GM21619 (cell line): ENCODE data around the gene CDS2.

ENCODE experiments used
- ATAC-seq: cut with Tn5 transposase; IDR thresholded peaks from one replicate; pipeline ENCODE4 v1.9.1; 2021; ENCODE audit not compliant: unreplicated experiment

The CDS2 gene

DNA sequence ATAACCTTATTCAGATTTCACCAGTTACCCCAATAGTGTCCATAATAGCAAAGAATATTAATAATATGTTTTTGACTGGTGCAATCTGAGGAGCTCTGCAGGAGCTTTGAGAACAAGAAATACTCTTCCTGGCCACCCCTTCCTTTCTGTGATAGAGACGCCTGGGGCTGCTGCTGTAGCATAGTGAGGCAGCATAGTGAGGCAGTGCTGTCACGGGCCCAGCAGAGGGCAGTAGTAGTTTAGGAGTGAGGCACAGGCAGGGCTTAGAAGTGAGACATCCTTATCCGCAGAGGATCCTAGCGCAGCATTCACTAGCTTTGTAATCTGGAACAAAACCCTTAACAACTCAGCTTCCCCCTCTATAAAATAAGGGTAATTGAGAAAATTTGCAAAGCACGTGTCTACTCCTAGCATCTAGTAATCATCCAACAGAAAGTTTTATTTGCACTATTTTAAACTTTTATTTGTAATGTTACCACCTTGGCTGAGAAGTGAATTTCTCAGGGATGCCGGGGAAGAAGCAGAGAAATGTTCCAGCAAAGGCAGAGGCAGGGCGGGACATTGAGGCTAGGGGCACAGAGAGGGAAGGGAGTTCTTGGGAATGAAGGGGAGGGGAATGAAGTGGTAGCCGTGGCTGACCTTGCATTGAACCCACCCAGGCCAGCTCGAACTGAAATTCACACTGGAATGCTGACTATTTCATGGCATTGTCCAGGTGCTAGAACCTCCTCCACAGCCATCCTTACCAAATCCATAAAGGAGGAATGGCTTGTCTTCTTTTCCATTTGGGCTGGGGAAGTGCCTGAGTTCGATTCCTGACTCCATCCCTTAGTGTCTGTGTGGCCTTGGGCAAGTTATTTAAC is 78.8 kb downstream of the CDS2 start:
- peak; percentile 99 for ATAC-seq

- ATAC-seq, result no peak
Observed at GRCh38 chr20:5207138-5207537, 80.3 kb downstream of the CDS2 start.

GRCh38 chr20:5211803-5212714 is 85.3 kb downstream of the CDS2 start:
- no peak for ATAC-seq

- ATAC-seq, result no peak
Observed at GRCh38 chr20:5212907-5213487, 86.2 kb downstream of the CDS2 start.

DNA sequence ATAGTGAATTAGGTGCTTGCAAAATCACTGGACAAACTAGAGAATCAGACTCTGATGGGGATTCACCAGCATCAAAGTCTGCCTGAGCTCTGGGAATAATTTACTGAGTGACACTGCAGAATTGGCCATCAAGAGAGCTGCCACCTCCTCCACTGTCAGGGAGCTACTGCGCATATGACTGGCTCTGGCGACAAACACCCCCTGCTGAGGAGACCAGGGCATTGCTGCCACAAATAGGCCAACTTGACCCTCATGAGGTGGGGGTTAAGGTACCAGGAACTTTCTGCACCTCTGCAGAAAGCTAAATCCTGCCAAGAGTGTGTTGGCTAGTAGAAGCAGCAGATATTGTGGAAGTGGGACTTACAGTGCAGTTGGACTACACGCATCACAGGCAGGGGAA is 88.0 kb downstream of the CDS2 start:
- no peak for ATAC-seq

- ATAC-seq, result no peak
Observed at GRCh38 chr20:5215672-5216304, 89.0 kb downstream of the CDS2 start.

DNA sequence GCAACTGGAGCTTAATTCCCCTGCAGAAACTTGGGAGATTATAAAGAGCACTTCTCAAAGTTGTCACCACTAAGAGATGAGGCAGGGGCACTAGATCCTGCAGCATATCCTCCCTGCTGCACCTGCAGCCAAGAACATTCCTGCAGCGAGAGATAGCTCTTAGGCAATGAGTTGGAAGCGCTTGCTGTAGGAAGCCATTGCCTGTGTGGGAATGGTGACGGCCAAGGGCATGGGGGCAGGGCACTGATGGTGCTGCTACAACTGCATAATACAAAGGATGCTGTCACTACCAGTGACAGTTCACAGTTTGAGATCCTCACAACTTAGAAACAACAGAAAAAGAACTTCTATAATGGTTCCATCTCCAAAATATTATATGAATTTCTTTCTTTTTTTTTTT is 89.9 kb downstream of the CDS2 start:
- no peak for ATAC-seq

- ATAC-seq, result no peak
Observed at GRCh38 chr20:5217616-5218015, 90.8 kb downstream of the CDS2 start.

DNA sequence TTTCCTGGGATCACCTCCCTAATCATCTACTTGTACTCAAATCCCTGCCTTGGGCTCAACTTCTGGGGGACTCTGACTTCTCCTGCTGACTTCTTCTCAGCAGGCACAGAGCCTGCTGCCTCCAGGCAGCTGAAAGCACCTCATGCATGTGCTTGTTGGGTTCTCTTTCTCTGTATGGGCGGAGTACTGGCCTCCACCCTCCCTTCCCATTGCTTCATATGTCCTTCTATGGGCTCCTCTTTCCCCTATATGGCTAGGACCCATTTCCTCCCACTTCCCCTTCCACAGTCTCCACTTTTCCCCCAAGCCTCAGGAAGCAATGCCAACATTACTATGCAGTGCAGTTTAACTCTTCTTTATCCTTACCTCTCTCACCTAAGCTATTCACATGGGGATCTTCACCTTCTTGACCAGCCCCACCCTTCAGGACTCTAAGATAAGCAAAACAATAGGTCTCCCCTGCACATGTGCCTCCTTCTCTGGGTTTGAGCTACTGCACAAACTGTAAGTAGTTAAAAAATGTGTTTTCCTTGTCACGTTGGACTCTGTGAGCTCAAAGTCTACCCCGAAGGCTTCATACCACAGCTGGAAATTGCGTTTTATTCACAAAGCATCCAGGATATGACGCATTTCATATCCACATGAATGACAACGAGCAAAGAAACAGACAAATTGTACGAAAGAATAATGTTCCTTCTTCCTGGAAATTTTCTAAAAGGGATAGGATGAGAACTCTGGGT is 93.7 kb downstream of the CDS2 start:
- no peak for ATAC-seq

- ATAC-seq, result no peak
Observed at GRCh38 chr20:5221061-5221430, 94.2 kb downstream of the CDS2 start.

GRCh38 chr20:5222919-5223634 is 96.3 kb downstream of the CDS2 start:
- ATAC-seq, result peak; percentile 77

DNA sequence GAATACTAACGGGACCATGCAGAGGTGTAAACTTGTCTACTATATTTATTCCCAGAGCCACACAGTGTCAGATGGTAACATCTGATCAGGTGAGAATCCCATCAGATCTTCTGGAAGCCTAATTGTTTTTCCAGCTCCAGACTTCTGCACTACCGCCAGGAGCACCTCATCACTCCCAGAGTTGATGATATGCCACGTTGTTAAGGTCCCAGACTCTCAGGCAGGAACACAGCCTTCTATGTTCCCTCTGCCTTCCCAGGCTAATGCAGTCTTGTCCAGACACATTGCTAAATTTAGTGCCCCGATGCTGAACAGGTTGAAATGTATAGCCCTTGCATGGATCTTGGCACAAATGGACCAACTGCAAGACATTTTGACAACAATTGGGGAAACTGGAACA is 103.7 kb downstream of the CDS2 start:
- no peak for ATAC-seq

- no peak for ATAC-seq
Observed at GRCh38 chr20:5234158-5234557, 107.3 kb downstream of the CDS2 start.

GRCh38 chr20:5234978-5235377 is 108.2 kb downstream of the CDS2 start:
- no peak for ATAC-seq
